Skeletal muscle tissue (tissue), 4 donors: ENCODE data around the gene MX2. TPM values are rescaled to one million over a fixed set of nuclear protein-coding genes. Genes with fewer than 3 reads are reported as not detected.

Experiments used
- H3K27ac ChIP-seq: one replicate; pipeline ENCODE4 v1.7.0; 2013; ENCODE audit warnings: mild to moderate bottlenecking, low read depth, low read length, inconsistent platforms
- H3K27me3 ChIP-seq, 3 donors: one replicate each; pipeline ENCODE4 v1.7.0; 2013; ENCODE audit warnings: low read length in 3 of 3; ENCODE audit not compliant: control insufficient read depth in 3 of 3, insufficient read depth in 3 of 3
- H3K36me3 ChIP-seq, 3 donors: one replicate each; pipeline ENCODE4 v1.7.0; 2013; ENCODE audit warnings: low read length in 3 of 3; ENCODE audit not compliant: control insufficient read depth in 3 of 3, insufficient read depth in 3 of 3
- H3K4me1 ChIP-seq, 3 donors: one replicate each; pipeline ENCODE4 v1.7.0; 2013; ENCODE audit warnings: low read length in 3 of 3, mild to moderate bottlenecking in 3 of 3; ENCODE audit not compliant: control insufficient read depth in 3 of 3, insufficient read depth in 3 of 3
- H3K4me3 ChIP-seq, 3 donors: one replicate each; pipeline ENCODE4 v1.7.0; 2013; ENCODE audit warnings: low read length in 3 of 3
- H3K9ac ChIP-seq, 3 donors: one replicate each; pipeline ENCODE4 v1.7.0; 2013; ENCODE audit warnings: low read length in 3 of 3, mild to moderate bottlenecking in 3 of 3, moderate library complexity in 2 of 3, low read depth in 1 of 3
- H3K9me3 ChIP-seq, 3 donors: one replicate each; pipeline ENCODE4 v1.7.0; 2013; ENCODE audit warnings: low read length in 3 of 3; ENCODE audit not compliant: control insufficient read depth in 3 of 3
- total RNA-seq: library from RNA; depleted of rRNA; stranded (reverse); fragments of >200 nt; gene quantifications from one replicate; pipeline ENCODE4 v1.2.3, GENCODE V29; 2014
- donor health status: Osteomylitis.

The MX2 gene
- total RNA-seq, 1 donor from 2014 or later: 6.8 TPM

- Histone ChIP-seq H3K27ac (no peak overlapping the region), H3K9ac (no peak overlapping the region), H3K4me1 (no peaks in the 10 kb centered on the region)
These were observed 19.8 kb upstream of the MX2 start for GRCh38 chr21:41342035-41342434.

GRCh38 chr21:41344146-41344545 is 17.7 kb upstream of the MX2 start:
- H3K27ac ChIP-seq: no peak overlapping the region
- H3K4me1 ChIP-seq: no peaks in the 10 kb centered on the region
- peaks cover 0 to 7% (median 0%) of the 10 kb centered on the region in 3 donors for H3K27me3 ChIP-seq
- H3K9me3 ChIP-seq: no peaks in the 10 kb centered on the region
- no peak overlapping the region for H3K9ac ChIP-seq
- no peak overlapping the region for H3K4me3 ChIP-seq
- no peaks in the 10 kb centered on the region for H3K36me3 ChIP-seq

More at GRCh38 chr21:41342035-41342434, 19.8 kb upstream of the MX2 start:
- Histone ChIP-seq H3K36me3 (no peaks in the 10 kb centered on the region), H3K27me3 (peaks cover 0 to 5% (median 4%) of the 10 kb centered on the region in 3 donors), H3K4me3 (no peak overlapping the region), H3K9me3 (no peaks in the 10 kb centered on the region)

DNA sequence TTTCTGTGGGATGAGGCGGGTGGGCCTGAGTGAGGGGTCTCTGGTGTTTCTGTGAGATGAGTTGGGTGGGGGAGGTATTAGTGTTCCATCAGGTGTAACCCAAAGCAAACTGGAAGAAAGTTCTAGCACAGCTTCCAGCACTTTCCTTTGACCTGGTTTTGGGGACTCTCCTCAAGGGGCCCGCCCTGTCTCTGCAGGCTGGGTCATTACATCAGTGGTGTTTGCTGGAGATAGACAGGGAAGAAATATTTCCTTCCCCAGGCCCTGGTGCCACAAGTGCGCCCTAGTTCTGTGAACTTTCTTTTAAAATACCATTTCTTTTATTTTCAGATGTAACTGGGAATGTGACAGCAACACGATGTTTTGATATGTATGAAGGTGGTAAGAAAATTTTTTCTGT is 16.5 kb upstream of the MX2 start:
- H3K4me1 ChIP-seq: no peaks in the 10 kb centered on the region
- H3K9ac ChIP-seq: no peak overlapping the region
- no peaks in the 10 kb centered on the region for H3K9me3 ChIP-seq
- peaks cover 0 to 13% (median 0%) of the 10 kb centered on the region in 3 donors for H3K27me3 ChIP-seq
- no peaks in the 10 kb centered on the region for H3K36me3 ChIP-seq
- H3K4me3 ChIP-seq: no peak overlapping the region
- no peak overlapping the region for H3K27ac ChIP-seq

DNA sequence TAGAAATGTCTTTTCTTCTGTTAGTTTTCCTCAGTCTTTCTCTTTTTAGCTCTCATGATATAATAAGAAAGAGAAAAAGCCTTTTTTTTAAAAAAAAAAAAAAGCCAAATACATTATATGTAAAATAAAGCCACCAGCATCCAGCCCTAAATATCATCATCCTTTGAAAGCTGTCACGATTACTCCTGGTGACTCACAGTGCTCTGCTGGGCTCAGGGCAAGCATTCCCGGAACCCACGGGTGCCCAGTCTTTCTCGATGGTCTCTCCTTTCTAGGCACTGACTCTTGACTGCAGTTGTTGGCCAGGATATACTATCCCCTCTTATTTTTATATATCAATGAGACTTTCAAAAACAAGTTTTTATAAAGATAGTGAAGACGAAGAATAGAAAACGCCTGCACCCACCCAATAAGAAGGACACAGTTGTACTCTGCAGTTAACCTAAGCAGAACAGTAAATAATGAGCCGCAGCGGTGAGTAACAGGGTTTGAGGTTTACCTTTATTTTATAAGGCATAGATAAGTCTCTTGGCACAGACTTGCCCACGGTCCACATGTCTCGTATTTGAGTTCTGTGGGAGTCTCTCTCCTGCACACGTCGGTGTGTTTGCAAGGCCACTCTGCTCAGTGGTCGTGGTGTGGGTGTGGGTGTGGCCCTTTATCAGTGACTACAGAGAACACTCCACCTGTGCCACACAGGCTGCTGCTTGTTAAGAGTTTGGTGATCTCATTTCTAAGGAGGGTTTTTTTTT is 15.7 kb upstream of the MX2 start:
- H3K9me3 ChIP-seq: no peaks in the 10 kb centered on the region
- H3K9ac ChIP-seq: no peak overlapping the region
- no peaks in the 10 kb centered on the region for H3K4me1 ChIP-seq
- no peak overlapping the region for H3K4me3 ChIP-seq
- no peaks in the 10 kb centered on the region for H3K36me3 ChIP-seq
- H3K27me3 ChIP-seq: peaks cover 0 to 17% (median 4%) of the 10 kb centered on the region in 3 donors
- no peak overlapping the region for H3K27ac ChIP-seq

GRCh38 chr21:41346758-41347157 is 15.1 kb upstream of the MX2 start:
- H3K27ac ChIP-seq: no peak overlapping the region

DNA sequence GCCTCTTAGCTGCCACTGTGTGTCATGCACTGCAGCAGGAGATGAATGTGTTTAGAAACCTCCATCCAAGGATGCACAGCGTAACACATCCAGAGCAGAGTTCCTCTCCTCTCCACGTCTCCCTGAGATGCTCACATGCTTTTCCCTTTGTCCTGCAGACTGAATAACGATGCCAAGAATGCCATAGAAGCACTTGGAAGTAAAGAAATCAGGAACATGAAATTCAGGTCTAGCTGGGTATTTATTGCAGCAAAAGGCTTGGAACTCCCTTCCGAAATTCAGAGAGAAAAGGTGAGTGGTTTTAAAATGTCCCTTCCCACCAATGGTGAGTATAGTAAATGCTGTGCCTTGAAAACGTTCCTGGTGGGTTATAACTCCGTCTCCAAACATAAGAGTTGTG is 13.4 kb upstream of the MX2 start:
- no peaks in the 10 kb centered on the region for H3K36me3 ChIP-seq
- no peak overlapping the region for H3K4me3 ChIP-seq
- H3K27ac ChIP-seq: no peak overlapping the region
- peaks cover 0 to 17% (median 9%) of the 10 kb centered on the region in 3 donors for H3K27me3 ChIP-seq
- no peaks in the 10 kb centered on the region for H3K4me1 ChIP-seq
- no peaks in the 10 kb centered on the region for H3K9me3 ChIP-seq
- H3K9ac ChIP-seq: no peak overlapping the region

More at GRCh38 chr21:41346758-41347157, 15.1 kb upstream of the MX2 start:
- H3K4me3 ChIP-seq: no peak overlapping the region
- peaks cover 0 to 17% (median 5%) of the 10 kb centered on the region in 3 donors for H3K27me3 ChIP-seq
- no peaks in the 10 kb centered on the region for H3K9me3 ChIP-seq
- H3K9ac ChIP-seq: no peak overlapping the region
- H3K36me3 ChIP-seq: no peaks in the 10 kb centered on the region
- H3K4me1 ChIP-seq: no peaks in the 10 kb centered on the region

DNA sequence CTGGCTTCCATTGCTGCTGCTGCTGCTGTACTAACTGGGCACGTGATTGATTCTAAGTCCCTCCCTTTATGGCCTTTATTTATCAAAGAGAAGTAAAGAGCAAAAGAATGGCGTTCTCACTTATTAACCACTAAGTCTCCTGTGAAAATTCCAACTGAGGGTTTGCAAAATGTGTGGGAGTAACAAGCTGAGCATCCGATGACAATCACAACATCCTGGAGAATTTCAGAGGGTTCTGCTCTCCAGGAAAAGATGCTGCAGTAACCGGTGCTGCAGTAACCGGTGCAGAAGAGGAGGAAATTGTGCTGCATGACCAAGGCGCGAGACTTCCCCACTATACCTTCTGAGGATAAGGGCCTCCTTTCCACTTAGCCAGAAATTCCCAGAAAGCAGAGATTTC is 12.7 kb upstream of the MX2 start:
- no peak overlapping the region for H3K27ac ChIP-seq
- H3K9ac ChIP-seq: no peak overlapping the region
- no peak overlapping the region for H3K4me3 ChIP-seq
- H3K27me3 ChIP-seq: peaks cover 0 to 17% (median 9%) of the 10 kb centered on the region in 3 donors
- no peaks in the 10 kb centered on the region for H3K36me3 ChIP-seq
- H3K9me3 ChIP-seq: no peaks in the 10 kb centered on the region
- H3K4me1 ChIP-seq: no peaks in the 10 kb centered on the region

DNA sequence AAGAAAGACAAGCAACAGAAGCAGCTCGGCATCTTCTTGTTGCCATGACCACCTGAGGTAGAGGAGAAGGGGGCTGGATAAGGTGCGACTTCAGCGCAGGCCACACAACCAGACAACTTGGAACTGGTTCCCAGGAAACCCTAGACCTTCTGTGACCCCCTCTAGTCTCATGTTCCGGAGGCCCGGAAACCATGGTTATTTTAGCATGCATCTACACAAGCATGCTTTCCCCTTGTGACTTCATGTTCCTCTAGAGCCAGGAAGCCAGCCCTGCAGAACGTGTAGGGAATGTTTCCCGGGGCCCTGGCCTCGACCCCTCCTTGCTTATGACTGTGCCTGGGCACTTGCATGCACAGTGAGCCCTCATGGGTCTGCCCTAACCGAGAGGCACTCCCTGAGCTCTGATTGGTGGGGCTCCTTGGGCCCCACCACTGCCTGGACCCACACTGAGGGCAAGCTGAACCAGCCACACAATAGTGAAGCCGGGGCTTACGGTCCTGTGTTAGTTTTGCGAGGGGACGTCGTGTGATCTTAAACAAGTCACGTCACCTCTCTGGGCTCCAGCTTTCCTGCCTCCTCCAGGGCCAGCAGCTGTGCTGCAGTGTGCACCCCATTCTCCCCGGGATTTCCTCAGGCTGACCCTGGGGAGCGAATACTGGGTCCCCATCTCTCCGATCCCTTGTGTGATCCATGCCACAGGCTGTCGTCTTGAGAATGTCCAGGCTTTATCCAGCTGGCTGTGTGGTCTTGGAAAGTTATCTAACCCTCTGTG is 12.0 kb upstream of the MX2 start:
- no peaks in the 10 kb centered on the region for H3K4me1 ChIP-seq
- no peak overlapping the region for H3K9ac ChIP-seq
- H3K27ac ChIP-seq: no peak overlapping the region
- H3K4me3 ChIP-seq: no peak overlapping the region
- H3K27me3 ChIP-seq: peaks cover 0 to 17% (median 9%) of the 10 kb centered on the region in 3 donors
- no peaks in the 10 kb centered on the region for H3K36me3 ChIP-seq
- H3K9me3 ChIP-seq: no peaks in the 10 kb centered on the region

DNA sequence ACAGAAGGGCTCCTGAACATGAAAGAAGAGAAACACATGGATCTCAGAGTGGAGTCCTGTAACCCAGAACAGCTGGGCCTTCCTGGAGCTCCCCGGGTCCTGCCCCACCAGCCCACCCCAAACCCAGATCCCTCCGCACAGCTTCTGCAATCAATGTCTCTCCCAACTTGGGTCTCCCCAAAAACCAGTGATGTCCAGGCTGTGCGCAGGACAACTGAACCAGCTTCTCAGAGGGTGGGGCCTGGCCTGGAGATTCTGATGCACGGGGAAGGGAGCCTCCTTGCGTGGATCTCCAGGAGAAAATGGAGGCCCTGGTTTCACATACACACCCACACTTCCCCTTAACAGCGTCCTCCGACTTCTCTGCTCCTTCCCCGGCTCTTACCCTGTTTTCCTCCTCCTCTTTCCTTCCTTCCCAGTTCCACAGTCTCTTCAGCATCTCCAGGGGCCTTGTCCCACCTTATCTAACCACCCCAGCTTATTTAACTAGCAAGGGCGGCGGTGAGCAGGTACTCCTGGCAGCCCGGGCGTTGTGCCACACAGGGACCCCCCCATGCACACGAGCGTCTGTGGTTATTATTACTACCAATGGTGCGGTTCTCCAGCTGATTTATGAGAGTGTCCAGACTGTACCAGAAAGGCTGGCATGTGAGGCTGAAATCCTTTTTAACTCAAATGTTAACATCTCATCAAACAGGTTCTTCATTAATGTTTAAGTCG is 11.2 kb upstream of the MX2 start:
- Histone ChIP-seq H3K36me3 (no peaks in the 10 kb centered on the region), H3K4me1 (no peaks in the 10 kb centered on the region), H3K9ac (no peak overlapping the region), H3K27ac (no peak overlapping the region), H3K4me3 (no peak overlapping the region), H3K9me3 (no peaks in the 10 kb centered on the region), H3K27me3 (peaks cover 0 to 17% (median 9%) of the 10 kb centered on the region in 3 donors)
